Activated CD4-positive, alpha-beta T cell treated with anti-CD3 and anti-CD28 coated beads, Interleukin-2, Interleukin-6, amounts not matched to agents 100 ng/mL and 50 ng/mL, durations not matched to agents 16 hours and 8 hours (primary cell): ENCODE results near the gene VMA21.

Source experiments
- DNase-seq: peaks from one replicate; pipeline ENCODE4 v3.0.0-alpha.2; 2020

Gene VMA21, protein sequence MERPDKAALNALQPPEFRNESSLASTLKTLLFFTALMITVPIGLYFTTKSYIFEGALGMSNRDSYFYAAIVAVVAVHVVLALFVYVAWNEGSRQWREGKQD

DNA sequence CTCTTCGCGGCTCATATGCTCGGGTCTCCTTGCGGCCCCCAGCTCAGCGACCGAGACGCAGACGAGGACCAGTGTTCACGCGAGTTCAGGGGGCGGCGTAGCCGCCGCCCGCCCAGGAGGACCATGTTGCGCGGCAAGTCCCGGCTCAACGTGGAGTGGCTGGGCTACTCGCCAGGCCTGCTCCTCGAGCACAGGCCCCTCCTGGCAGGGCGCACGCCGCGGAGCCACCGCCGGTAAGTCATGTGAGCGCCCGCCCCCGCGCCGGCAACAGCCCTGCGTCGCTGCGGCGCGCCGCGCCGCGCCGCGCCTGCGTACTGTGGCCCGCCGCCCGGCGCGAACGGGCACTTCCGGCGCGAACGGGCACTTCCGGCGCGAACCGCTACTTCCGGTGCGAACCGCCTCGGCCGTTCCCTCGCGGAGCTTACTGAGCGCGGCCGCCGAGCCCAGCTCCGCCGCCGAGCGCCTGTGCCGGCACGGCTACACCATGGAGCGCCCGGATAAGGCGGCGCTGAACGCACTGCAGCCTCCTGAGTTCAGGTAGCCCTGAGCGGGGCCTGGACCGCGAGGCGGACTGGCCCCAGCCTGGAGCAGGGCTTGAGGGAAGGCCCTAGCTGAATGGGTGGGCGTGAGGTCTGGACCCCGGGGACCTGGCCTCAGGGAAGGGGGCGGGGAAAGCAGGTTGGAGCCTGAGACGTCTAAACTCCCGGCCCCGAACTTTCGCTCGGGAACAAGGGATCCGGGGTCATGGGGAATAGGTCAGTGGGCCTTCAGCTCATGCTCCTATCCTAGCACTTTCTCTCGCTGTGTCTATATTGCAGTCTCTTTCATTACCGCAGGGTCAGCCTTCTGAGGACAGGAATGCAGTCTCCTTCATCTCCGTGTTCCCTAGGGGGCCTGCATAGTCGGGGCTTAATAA, at the start of gene VMA21:
Gene VMA21, plus strand, starts transcription at position 382 of the 916 bp plus-strand sequence. Its CDS starts 103 bp downstream, at position 485.
- peak; percentile 82 for DNase-seq

DNA sequence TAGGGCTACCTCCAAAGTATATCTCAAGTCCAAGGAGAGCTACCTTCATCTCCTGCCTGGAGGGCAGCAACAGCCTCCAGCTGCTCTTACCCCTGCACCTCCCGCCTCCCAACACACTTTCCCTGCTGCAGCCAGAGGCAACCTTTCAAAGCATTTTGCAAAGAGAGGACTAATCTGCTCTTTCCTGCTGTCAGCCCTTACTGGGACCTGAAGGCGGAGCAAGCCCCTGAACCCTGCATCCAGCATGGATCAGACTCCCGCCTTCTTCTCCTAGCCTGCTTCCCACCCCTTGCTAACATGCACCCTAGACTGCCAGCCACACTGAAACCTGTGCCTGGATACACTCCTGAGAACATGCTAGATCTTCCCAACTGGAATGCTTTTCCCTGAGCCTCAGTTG, 37.7 kb upstream of the VMA21 start:
- DNase-seq: no peak

DNA sequence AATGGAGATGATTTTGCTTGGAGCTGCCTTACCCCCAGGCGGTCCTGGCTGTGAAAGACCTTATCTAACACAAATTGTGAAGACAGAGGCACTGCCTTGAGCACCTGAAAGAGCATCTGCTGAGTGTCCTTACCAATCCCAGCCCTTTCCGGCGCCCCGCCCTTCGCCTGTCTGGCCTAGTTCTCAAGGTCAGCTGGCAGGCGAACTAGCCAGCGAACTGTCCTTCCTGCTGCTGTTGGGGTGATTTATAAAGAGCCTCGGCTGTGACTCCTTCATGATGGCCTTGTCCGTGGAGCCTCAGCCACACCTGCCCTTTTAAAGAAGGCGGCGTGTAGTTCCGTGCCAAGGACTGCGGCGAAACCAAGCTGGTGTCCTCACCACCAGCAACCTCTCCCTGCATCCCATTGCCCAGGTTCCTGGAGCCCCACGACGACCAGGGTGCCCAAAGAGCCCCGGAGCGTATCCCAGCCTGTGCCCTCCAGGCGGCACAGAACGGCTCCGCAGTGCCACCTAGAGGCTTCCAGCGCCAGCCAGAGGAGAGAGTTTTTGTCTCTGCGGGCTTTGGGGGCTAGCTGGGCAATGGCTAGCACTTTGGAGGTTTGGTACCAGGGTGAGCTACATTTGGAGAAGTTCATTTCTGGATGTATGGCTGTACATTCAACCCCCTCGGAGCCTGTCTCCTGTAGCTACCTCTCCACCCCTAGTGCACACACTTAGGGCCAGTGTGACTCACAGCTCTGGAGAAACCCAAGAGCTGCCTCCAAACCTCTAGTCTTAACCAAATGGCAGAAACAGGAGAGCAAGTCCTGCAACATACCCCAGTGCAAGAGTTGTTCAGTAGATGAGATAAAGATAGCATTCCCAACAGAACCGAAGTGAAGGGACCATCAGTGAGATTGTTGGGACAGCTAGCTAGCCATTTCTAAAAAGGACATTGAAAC, 36.8 kb upstream of the VMA21 start:
- DNase-seq: peak; percentile 57

DNA sequence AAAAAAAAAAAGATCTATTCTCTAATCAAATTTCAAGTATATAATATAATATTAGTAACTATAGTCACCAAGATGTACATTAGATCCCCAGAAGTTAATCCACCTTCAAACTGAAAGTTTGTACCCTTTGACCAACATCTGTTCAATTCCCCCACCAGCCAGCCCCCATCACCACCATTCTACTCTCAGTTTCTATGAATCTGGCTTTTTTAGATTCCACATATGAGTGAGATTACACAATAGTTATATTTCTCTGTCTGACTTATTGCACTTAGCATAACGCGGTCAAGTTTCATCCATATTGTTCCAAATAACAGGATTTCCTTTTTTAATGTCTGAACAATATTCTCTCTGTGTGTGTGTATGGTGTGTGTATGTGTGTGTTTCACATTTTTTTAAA, 33.7 kb upstream of the VMA21 start:
- DNase-seq: no peak

DNA sequence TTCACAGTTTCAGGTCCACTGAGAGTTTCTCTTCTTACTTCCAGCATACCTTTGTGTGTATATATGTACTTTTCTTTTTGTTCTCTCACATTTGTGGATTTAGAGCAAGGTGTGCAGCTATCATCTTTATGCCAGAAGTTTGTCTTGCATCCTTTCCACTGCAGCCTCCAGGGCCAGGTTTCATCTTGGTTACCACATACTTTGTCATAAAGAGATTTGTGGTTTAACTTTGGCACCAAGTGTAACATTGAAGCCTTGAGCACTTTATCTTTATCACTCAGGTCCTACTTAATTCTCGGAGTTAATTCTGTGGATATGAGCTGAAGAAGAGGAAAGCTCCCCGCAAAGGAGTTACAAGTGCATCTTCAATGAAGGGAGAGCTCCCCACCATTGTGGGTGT, 31.4 kb upstream of the VMA21 start:
- DNase-seq: no peak

DNA sequence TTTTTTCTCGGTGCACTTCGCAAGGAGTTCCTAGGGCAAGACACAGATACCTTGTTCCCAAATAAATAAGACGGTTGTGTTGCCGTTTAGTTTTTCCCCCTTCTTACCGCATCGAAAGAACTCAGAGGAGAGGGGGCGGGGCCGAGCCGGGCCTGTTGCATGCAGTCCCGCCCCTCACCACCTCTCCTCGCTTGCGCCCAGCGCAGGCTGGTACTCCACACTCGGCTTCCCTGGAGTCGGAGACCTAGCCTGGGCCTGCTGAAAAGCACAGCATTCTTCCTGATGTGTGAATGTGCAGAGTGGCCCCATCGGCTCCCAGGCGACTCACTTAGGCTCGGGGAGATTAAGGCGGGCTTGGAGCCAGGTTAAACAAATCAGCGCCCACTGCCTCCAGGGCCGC, 26.1 kb upstream of the VMA21 start:
- DNase-seq: no peak

DNA sequence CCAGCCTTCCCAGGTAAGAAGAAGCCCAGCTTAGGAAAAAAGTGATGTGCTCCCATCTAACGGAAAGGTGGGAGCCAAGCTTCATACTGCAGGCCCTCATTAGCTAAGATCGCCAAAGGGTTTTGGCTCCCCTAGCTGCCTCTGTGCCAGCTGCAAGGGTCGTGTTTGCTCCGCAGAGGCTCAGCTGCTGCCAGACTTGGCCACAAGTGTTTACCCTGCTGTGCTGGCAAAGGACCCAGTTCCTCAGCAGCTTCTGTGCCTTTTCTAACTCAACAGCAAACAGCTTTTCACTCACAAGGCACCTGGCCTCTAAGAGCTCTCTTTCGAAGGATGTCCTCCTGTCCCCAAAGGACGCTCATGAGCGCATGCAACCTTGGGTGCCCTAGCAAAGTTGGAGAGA, 12.2 kb upstream of the VMA21 start:
- no peak for DNase-seq

DNA sequence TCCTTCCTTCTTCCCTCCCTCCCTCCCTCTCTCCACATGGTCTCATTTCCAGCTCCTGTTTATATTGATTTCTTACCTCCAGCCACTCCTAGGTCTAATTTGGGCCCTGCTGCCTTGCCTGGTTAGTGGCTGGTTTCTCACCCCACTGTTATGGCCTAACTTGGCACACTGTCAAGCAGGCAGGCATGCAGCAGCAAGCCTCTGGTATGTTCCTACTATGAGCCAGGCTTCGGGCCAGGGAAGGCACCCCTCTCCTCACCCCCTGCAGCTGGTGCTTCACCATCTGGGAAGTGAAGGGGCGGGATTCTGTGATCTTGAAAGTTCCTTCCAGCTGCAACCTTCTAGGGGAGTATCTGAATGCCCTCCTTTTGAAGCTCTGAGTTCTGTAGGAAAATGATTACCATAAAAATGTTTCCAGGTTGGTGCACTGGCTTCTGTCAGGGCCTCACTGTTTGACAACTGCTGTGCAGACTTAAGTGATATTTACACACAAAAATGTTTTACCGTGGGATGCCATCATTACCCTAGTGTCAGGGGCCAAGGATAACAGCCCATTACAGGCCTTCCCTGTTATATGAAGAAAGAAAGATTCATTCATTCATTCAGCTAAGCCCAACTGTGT, 10.1 kb upstream of the VMA21 start:
- DNase-seq: no peak

DNA sequence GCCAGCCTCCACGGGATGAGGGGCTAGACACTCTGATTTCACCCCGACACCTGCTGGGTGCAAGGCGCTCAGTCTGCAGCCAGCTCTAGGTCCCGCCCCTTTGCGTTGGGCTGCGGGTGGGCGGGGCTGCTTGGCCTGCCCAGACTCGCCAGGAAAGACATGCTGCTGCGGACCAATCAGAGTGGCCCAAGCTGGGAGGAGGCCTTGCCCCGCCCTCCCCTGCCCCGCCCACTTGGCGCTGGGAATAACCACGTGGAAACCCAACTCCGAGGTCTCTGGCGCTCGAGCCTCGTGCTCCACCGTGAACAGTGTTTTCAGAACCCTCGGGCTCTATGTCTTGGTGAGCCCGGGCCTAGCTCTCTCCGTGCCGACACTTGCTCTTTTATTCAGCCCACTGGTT, 5.3 kb upstream of the VMA21 start:
- DNase-seq: no peak

DNA sequence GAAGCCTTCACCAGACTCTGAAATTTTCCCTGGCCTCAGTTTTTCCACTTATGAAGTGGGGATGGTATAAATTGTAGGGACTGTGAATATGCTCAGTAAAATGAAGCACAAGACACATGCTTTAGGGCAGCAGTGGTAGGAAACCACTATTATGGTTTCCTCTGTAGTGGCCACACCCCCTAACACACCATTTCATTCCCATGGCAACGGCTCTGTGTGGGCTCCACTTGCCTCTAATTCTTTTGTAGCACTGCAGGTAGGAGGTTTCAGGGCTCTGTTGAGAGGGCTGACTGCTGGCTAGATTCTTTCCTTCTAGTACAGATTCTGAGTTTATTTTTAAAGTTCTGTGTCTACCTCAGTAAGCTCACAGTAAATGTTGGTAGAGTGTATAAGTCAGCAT, 3.5 kb upstream of the VMA21 start:
- DNase-seq: peak; percentile 59

DNA sequence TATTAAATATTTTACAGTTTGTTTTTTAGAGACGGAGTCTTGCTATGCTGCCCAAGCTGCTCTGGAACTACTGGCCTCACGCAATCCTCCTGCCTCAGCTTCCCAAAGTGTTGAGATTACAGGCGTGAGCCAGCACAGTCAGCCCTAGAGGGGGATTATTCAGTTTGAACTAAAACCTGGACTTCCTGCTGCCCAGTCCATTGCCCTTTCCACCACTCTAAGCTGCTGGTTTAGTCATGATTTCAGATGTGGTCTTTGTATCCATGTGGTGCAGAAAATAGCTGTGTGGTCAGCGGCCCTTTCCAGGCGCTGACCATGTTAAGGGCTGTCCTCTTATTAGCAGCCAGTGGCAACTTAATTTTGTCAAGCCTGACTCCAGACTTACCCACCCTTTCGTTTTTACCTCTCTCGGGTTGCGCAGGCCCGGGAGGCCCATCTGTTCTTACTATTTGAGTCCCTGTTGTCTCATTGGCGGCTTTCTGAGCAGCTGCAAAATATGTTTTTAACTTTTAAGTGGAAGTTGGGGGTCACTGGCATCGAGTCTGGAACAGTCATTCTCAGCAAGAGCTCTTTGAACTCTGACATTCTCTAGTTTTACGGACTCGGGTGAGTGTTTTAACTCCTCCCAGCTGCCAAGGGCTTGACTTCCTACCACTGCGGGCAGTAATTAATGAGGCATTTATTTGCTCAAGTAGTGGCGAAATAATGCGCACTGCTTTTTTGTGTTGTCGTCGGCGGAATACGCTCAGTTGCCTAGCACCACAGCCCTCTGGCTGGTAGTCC, 773 bp upstream of the VMA21 start:
- DNase-seq: peak; percentile 42

DNA sequence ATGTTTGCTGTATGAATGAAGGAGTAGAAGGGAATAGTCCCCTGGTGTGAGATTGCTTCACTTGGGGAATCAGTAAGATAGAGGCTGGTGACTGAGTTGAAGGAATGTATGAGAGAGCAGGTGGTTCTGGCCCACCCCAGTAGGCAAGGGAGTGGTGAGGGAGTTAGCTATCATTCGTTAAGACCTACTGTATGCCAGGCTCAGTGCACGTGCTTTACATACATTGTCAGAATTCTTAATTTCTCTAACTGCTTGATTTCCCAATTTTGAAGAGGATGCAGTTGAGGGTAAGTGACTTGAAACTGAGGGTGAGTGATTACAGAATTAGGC, 700 bp downstream of the VMA21 start:
- DNase-seq: peak; percentile 12

DNA sequence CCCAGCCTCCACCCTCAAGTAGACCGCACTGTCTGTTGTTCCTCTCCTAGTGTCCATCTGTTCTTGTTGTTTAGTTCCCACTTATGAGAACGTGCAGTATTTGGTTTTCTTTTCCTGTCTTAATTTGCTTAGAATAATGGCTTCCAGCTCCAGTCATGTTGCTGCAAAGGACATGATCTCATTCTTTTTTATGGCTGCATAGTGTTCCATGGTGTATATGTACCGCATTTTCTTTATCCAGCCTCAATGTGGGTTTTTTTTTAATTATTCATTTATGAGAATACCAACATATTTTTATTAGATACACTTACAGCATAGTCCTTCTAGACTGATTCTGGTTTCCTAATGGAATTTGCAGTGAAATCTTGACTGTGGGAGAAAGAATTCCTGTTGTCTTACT, 1.3 kb downstream of the VMA21 start:
- DNase-seq: no peak

DNA sequence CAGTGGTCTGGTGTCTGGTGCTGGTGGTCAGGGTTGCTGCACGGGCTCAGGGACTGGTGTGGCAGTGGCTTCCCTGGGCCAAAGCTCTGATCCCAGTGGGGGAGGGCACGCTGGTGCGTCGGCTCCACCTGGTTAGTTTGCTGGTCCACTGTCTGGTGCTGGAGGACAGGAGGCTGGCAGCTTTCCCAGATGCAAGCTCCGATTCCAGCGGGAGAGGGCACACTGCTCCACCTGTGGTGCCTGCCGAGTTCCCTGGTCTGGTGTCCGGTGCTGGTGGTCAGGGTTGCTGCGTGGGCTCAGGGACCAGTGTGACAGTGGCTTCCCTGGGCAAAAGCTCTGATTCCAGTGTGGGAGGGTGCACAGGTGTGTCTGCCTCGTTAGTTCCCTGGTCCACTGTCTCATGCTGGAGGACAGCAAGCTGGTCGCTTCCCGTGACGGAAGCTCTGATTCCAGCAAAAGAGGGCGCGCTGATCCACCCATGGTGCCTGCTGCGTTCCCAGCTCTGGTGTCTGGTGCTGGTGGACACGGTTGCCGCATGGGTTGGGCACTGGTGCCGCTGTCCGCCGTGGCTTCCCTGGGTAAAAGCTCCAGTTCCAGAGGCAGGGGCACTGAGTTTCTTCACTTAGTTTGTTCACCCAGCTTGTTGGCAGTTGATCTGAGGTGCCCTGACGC, 5.8 kb downstream of the VMA21 start:
- no peak for DNase-seq

DNA sequence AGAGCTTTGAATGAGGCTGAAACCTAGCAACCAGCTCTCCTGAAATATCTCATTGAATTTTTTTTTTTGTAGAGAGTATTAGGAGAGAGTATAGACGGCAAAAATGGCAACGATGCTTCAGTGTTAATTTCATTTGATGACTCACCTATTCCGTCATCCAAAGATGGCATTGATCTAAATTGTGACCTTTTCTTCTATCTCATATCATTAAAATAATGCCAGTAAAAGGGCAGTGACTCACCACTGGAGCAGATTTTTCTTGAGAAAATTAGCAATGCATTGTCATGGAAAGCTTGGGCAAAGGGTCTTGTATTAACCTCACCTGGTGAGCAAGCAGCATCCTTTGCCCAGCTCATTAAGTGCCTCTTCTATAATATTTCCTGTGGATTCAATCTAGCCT, 19.6 kb downstream of the VMA21 start:
- DNase-seq: no peak

DNA sequence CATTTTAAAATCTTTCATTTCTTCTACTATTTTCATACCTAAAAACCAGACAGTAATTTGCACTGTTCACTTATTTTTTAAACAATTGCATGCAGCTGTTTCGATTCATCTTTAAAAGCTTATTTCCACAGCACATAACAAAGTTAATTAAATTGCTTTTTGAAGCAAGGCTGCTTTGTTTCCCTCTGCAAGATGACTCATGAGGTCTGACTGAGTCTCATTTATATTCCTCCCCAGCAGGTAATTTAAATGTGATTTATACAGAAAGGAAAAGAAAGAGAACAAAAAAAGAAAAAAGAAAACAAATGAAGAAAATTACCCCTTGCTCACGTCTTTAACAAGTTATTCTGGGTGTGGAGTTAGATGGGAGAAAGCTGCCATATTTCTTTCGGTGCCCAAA, 22.8 kb downstream of the VMA21 start:
- no peak for DNase-seq

DNA sequence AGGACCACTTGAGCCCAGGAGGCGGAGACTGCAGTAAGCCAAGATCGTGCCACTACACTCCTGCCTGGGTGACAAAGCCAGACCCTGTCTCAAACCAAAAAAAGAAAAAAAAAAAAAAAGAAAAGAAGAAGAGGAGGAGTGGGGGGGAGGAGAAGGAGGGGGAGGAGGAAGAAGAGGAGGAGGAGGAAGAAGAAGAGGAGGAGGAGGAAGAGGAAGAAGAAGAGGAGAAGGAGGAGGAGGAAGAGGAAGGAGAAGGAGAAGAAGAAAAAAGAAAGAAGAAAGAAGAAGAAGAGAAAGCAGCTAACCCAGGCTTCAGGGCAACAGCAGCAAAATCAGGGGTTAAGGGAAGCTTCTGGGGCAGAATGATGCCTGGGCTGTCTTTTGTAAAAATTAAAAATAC, 27.5 kb downstream of the VMA21 start:
- DNase-seq: no peak

DNA sequence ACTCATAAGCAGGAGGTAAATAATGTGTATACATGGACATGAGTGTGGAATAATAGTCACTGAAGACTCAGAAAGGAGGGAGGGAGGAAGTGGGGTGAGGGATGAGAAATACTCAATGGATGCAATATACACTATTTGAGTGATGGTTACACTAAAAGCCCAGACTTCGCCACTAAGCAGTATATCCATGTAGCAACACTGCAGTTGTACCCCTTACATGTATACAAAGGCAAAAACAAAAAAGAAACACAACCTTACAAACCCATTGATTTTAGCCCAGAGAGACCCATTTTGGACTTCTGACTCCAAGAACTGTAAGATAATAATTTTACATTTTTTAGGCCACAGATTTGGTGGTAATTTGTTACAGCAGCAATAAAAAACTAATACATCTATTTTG, 51.5 kb downstream of the VMA21 start:
- no peak for DNase-seq

DNA sequence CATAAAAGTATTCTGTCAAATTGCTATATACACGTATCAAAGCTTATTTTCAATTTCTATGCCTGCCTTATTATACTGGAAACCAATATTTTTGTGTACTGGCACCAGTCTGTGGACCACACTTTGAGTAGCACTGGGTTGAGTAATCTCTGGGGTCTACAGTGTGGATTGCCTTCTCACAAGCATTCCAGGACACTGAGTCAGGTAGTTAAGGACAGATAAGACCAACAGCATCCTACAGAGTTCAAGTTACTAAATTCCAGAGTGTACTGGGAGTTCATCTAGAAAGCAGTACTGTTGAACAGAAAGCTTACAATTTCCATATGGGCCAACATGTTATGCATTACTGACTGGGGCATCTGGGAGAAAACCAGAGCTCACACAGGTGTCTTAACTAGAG, 61.8 kb downstream of the VMA21 start:
- DNase-seq: no peak
